Embryonic facial prominence (tissue), 1 donor: ENCODE results near the gene DYNLL2.
"Not testable (repeated sequence)": the region's sequence is repeated elsewhere in the genome, so short reads cannot be mapped to it uniquely, and the experiment has no call there.

Experiments used
- DNase-seq: peaks from one replicate; pipeline ENCODE4 v3.0.0-alpha.2; 2016; ENCODE audit errors: extremely low spot score

DYNLL2 gene

DNA sequence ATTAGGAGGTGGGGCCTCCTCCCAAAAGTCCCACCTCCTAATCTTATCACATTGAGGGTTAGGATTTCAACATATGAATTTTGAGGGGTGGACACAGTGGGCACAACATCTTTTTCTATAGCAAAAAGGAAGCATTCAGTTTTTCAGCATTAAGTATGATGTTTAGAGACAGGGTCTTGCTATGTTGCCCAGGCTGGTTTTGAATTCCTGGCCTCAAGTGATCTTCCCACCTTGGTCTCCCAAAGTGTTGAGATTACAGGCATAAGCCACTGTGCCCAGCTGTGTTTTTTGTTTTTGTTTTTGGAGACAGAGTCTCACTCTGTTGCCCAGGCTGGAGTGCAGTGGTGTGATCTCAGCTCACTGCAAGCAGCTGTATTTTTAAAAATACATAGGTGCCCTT is 18.7 kb downstream of the DYNLL2 start:
- DNase-seq: not testable (repeated sequence)

DNA sequence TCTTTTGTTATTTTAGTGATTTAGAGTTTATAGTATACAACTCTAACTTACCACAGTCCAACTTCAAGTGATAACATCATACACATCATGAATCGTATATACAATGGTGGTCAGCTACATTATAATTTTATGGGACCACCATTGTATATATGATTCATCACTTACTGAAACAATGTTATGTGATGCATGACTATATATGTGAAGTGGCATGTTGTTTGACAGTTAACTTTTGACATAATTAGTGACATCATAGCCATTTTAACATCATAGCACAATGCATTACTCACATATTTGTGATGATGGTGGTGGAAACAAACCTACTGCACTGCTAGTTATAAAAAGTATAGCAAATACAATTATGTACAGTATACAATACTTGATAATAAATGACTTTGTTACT is 21.9 kb downstream of the DYNLL2 start:
- DNase-seq: no peak

DNA sequence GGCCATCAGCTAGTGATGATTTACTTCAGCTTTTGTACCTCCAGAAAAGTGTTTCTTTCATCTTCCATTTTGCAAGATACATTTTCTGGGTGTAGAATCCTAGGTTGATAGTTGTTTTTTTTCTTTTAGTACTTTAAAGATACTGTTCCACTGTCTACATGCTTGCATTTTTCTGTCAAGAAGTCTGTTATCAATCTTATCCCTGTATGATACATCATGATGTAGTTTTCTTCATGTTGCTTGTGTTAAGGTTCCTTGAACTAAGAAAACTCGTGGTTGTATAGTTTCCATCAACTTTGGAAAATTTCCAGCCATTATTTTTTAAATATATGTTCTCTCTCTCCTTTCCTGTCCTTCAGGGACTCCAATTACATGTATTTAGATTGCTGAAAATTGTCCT is 24.1 kb downstream of the DYNLL2 start:
- DNase-seq: no peak

DNA sequence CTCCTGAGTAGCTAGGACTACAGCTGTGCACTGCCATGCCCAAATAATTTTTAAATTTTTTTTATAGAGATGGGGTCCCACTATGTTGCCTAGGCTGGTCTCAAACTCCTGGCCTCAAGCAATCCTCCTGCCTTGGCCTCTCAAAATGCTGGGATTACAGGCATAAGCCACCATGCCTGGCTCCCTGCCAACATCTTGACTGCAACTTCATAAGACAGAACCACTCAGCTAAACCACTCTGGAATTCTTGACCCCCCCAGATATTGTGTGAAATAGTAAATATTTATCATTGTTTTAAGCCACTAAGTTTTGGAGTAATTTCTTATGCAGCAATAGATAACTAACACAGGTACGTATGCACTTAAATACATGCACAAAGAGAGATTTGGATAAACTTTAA is 26.0 kb downstream of the DYNLL2 start:
- no peak for DNase-seq

DNA sequence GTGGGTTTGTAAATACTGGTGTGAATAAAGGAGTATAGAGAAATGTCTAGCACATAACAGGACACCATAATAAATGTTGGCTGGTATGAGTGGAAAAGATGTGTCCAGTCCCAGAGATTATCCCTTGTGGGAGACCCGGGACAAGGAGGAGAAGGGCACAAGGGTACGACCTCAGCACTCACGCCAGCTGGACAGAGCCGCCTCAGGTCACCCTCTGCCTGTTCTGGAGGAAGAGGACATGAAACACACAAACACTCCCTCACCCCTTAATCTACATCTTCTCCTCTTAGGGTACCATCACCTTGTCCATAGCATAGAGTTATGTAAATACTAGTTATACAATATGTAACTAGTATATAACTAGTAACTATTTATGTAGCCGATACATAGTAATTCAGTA is 26.8 kb downstream of the DYNLL2 start:
- DNase-seq: no peak

DNA sequence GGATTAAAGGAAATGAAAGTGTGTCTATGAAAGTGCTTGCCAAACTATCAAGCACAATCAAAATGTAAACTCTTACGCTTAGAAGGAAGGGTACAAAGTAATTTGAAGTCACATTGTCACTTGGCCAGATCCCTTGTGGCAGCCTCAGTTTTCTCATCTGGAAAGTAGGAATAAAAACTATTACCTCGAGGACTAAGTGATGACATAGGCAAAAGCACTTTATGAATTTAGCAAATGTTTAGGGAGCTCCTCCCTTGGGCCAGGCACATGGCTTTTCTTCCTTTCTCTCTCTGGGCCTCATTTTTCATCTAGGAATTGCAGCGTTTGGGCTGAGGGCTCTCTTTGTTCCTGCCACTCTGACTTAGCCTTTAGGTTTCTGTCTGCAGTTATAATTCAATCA is 28.5 kb downstream of the DYNLL2 start:
- no peak for DNase-seq

DNA sequence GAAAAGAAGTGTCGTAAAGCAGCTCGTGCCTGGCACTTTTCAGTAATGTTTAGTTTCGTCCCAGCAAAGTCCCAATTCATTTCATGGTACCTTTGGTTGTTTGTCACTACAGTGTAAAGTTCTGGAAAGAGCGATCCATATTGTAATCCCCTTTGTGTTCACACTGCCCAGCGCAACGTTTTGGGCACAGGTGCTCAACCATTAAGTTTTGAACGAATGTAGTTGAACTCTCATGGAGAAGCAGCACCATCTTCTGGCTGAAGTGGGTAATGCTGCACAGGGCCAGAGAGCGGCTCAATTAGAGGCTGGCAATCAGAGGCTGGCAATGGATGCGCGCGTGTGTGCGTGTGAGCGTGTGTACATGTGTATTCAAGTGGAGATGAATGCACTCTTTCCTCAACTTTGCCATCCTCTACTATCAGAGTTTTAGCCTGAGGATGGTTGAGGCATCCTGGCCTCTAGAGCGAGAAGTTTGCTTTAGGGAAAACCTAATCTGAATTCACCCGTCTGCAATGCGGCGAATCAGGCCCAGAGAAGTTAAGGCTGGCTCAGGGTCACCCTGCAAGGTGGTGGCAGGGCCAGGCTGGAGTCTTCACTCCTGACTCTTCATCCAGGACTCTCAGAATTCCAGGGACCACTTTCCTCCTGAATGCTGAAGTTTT is 29.9 kb downstream of the DYNLL2 start:
- no peak for DNase-seq

DNA sequence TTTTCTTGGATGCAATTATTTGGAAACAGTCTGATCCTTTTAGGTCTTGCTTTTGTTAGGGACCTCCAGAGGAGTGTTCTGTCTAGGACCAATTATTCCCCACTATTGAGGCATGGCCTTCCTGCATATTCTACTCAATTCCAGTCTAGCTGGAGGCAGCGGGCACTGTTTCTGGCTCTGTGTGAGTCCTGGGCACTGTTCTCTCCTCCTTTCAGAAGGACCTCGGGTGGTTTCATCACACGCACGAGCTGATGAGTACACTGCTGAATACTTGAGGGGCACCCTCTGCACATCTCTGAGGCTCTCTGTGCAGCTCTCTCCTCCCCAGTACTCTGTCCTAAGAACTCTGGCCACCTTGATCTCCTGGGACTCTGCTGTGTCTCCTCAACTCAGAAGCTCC is 30.7 kb downstream of the DYNLL2 start:
- no peak for DNase-seq

DNA sequence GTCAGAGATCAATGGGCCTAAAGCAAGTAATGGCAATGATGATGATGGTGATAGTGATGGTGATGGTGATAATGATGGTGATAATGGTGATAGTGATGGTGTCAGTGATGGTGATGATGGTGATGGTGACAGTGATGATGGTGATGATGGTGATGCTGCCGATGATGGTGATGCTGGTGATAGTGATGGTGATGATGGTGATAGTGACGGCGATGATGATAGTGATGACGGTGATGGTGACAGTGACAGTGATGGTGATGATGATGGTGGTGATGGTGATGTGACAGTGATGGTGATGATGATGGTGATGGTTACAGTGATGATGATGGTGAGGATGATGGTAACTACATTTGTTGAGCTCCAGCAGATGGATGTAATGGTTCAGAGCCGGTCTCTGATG is 34.2 kb downstream of the DYNLL2 start:
- DNase-seq: no peak

DNA sequence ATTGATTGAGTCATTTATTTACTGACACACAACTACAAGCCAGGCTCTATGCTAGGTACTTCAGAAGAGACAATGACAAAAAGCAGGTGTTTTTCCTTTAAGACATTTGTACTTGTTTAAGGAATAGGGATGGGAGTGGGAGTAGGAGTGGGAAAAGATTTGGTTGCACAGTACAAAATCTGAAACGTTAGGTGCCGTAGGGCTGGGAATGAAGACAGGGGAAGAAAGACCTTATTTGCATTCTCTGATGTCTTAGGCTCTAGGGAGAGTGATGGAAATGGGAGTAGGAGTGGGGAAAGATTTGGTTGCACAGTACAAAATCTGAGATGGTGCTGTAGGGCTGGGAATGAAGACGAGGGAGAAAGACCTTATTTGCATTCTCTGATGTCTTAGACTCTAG is 36.3 kb downstream of the DYNLL2 start:
- no peak for DNase-seq

DNA sequence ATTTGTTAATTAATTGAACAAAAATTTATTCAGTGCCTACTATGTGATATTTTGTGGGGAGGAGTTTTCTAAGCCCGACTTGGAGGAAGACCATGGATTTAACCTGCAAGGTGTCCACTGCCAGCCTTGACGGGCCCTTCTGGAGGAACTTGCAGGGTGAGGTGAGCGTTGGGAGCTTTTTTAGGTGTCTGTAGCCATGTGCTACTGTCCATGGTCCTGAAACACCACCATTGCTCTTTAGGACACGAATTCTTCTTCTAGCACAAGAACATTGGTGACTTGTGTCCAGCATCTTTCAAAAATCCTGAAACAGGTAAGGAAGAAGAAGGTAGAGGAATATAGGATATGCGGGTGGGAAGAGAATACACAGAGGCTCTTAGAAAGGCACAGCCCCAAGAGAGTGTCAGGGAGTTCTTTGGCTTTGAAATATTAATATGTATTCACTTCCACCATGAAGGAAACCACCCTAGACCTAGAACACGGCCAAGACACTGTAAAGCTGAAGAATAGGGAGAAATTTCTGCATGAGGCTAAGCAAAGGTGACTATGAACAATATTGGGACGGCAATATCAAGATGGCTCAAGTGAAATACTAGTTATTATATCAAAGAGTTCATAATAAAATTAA is 37.1 kb downstream of the DYNLL2 start:
- peak; percentile 25 for DNase-seq

DNA sequence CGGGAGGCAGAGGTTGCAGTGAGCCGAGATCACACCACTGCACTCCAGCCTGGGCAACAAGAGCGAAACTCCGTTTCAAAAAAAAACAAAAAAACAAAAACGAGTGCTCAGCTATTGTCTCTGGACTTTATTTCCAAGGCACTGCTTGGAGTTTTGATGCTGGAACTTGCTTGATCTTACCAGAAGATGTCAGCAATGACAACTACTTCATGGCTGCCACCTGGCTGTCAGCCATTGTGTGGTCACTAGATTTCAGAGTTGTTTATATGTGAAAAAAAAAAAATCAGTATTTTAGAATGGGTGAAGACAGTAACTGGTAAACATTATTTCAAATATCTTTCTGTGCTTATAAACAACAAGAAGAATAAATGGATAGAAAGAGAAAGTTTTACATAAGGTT is 38.7 kb downstream of the DYNLL2 start:
- DNase-seq: no peak

DNA sequence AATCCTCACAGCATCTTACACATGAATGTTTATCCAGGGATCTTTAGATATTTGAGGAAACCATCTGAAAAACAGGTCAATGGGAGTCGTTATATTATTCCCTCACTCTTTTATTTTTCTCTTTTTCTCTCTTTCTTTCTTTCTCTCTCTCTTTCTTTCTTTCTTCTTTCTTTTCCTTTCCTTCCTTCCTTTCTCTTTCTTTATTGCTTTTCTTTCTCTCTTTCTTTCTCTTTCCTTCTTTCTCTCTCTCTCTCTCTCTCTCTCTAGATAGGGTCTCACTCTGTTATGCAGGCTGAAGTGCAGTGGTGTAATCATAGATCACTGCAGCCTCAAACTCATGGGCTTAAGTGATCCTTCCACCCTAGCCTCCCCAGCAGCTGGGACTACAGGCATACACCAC is 44.6 kb downstream of the DYNLL2 start:
- no peak for DNase-seq

DNA sequence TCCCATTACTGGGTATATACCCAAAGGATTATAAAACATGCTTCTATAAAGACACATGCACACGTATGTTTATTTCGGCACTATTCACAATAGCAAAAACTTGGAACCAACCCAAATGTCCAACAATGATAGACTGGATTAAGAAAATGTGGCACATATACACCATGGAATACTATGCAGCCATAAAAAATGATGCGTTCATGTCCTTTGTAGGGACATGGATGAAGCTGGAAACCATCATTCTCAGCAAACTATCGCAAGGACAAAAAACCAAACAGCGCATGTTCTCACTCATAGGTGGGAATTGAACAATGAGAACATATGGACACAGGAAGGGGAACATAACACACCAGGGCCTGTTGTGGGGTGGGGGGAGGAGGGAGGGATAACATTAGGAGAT is 49.5 kb downstream of the DYNLL2 start:
- not testable (repeated sequence) for DNase-seq

DNA sequence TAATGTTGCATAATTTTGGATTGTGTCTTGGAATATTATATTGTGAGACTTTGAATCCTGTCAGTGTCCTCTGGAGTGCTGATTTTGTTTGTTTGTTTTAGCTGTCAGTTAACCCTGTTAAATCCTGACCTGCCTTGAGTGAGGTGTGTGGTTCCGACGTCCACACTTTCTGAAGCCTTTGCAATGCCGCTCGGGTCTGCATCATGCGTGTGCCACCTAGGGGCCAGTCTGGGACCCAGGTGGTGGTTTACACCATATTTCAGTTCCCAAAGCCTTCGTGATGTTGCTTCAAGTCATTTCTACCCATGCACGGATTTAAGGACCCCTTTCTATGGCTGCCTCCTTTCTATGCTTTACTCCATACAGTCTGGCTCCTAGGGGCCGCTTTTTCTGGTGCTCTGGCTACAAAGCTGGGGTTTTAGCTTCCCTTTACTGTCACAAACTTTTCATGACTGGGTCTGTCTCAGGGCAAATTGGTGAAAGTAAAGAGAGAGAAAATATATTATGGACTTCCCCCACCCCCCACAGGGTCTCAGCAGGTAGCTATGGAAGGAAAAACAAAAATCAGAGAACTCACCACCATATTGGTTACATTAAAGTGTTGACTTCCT is 53.6 kb downstream of the DYNLL2 start:
- DNase-seq: no peak

DNA sequence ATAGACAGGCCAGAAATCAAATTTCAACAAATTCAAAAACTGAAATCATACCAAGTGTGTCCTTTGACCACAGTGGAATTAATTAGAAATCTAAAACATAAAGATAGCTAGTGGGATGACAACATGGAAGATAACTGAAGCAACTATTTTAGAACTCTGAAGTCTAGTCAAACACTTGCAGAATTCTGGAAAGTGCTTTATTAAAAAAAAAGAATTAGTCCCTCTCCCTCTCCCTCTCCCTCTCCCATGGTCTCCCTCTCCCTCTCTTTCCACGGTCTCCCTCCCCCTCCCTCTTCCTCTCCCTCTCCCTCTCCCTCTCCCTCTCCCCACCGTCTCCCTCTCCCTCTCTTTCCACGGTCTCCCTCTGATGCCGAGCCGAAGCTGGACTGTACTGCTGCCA is 58.3 kb downstream of the DYNLL2 start:
- no peak for DNase-seq

DNA sequence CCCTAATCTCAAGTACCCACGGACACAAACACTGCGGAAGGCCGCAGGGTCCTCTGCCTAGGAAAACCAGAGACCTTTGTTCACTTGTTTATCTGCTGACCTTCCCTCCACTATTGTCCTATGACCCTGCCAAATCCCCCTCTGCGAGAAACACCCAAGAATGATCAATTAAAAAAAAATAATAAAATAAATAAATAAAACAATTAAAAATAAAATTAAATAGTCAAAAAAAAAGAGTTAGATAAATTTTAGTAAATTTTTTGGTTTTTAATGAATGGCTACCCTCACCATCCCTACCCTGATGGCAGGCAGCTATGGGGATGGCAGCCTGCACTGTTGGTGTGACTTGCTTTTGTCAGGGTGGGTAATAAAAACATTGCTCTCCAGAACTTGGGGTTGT is 60.1 kb downstream of the DYNLL2 start:
- not testable (repeated sequence) for DNase-seq

DNA sequence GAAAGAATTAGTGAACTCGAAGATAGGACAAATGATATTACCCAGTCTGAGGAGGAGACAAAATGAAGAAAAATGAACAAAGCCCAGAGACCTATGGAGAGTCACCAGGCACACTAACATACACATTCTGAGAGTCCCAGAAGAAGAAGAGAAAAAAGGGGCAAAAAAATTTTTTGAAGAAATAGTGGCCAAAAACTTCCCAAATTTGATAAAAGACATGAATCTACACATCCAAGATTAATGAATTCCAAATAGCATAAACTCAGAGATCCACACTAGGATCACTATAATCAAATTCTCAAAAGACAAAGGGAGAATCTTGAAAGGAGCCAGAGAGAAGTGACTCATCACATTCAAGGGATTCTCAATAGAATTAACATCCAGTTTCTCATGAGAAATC is 61.6 kb downstream of the DYNLL2 start:
- DNase-seq: no peak
